PC-9 (cell line): Measurements from ENCODE around the gene TAF13. TPM values are rescaled to one million over a fixed set of nuclear protein-coding genes. Genes with fewer than 3 reads are reported as not detected.

Source experiments
- BruUV-seq: library from RNA; stranded (reverse); fragments of 400-500 nt; replicated peaks from 2 replicates; lab custom pipeline; 2021; lab: Mats Ljungman, UMichigan
- CTCF ChIA-PET: fragments of 300-600 bp; sonication (Branson Sonifier 250); formaldehyde crosslinking; loops from one replicate; lab custom pipeline; 2022; ENCODE audit warnings: antibody characterized with exemption; lab: Charles Lee
- POLR2A ChIA-PET: fragments of 300-600 bp; sonication (Branson Sonifier 250); formaldehyde crosslinking; loops from one replicate; lab custom pipeline; 2022; ENCODE audit warnings: antibody characterized with exemption; ENCODE audit not compliant: unreplicated experiment; lab: Charles Lee
- DNase-seq, 2 experiments: peaks; one replicate each; pipeline versions ENCODE4 v3.0.0 to v3.0.0-alpha.2; 2015 to 2022; ENCODE audit warnings: mixed read lengths in 1 of 2
- H2AFZ ChIP-seq: fragments of 200-600 bp; sonication (generic); 2 replicates; pipeline ENCODE4 v1.8.1; 2017; ENCODE audit warnings: antibody characterized with exemption
- H3F3A ChIP-seq: fragments of 200-600 bp; sonication (generic); 2 replicates; pipeline ENCODE4 v1.8.1; 2017; ENCODE audit warnings: antibody characterized with exemption, mild to moderate bottlenecking, low read depth; ENCODE audit not compliant: insufficient read depth
- H3K27ac ChIP-seq: fragments of 200-600 bp; sonication (generic); 2 replicates; pipeline ENCODE4 v1.6.1; 2016; ENCODE audit warnings: mixed run types
- H3K27me3 ChIP-seq: fragments of 200-600 bp; sonication (generic); 2 replicates; pipeline ENCODE4 v1.6.1; 2016; ENCODE audit warnings: low read depth, mixed run types; ENCODE audit not compliant: insufficient read depth
- H3K36me3 ChIP-seq: fragments of 200-600 bp; sonication (generic); 2 replicates; pipeline ENCODE4 v1.6.1; 2016; ENCODE audit warnings: low read depth, mixed run types
- H3K4me1 ChIP-seq: fragments of 200-600 bp; sonication (generic); replicated peaks from 2 replicates; pipeline ENCODE4 v1.6.1; 2016; ENCODE audit warnings: mixed run types; ENCODE audit not compliant: insufficient read depth
- H3K4me2 ChIP-seq: fragments of 200-600 bp; sonication (generic); 2 replicates; pipeline ENCODE4 v1.6.1; 2017; ENCODE audit warnings: mixed run types
- H3K4me3 ChIP-seq: fragments of 200-600 bp; sonication (generic); 2 replicates; pipeline ENCODE4 v1.6.1; 2016; ENCODE audit warnings: mixed run types
- H3K79me2 ChIP-seq: fragments of 200-600 bp; sonication (generic); 2 replicates; pipeline ENCODE4 v1.6.1; 2017; ENCODE audit warnings: low read depth, mixed run types
- H3K9me2 ChIP-seq: fragments of 200-600 bp; sonication (generic); 2 replicates; pipeline ENCODE4 v1.8.1; 2017; ENCODE audit warnings: mild to moderate bottlenecking; ENCODE audit not compliant: insufficient read depth
- H3K9me3 ChIP-seq: fragments of 200-600 bp; sonication (generic); 2 replicates; pipeline ENCODE4 v1.8.1; 2016; ENCODE audit warnings: low read depth; ENCODE audit not compliant: insufficient read depth
- H4K20me1 ChIP-seq: fragments of 200-600 bp; sonication (generic); 2 replicates; pipeline ENCODE4 v1.8.1; 2017; ENCODE audit not compliant: insufficient read depth
- CTCF ChIP-seq: fragments of 200-600 bp; sonication (generic); conservative IDR thresholded peaks from 2 replicates; pipeline ENCODE4 v1.6.1; 2017; ENCODE audit warnings: mixed run types, antibody characterized with exemption, mild to moderate bottlenecking, moderate library complexity
- EZH2 ChIP-seq: fragments of 200-600 bp; sonication (generic); IDR thresholded peaks from 2 replicates; pipeline ENCODE4 v1.8.0; 2017; ENCODE audit warnings: antibody characterized with exemption, low read depth
- intact Hi-C: fragments of 100-400 bp; cut with micrococcal nuclease; formaldehyde crosslinking; loops from one replicate; pipeline ENCODE4 v1.10.0; 2022; ENCODE audit not compliant: unreplicated experiment
- total RNA-seq: library from RNA; stranded (reverse); gene quantifications from 2 replicates; pipeline ENCODE4 v1.2.3, GENCODE V29; 2021

Gene TAF13
- total RNA-seq, 1 experiment from 2014 or later: 30.1 TPM

- peak; percentile 86 to 95 for DNase-seq
- Histone ChIP-seq H3K4me1 (peaks cover 25% of the 10 kb centered on the region), H3K9me3 (no peaks in the 10 kb centered on the region), H3K27ac (peak within 1 kb of the TSS; percentile 78), H3K9me2 (no peaks in the 10 kb centered on the region), H3F3A (peaks cover 34% of the 10 kb centered on the region), H2AFZ (peak within 1 kb of the TSS; percentile 90), H3K4me2 (peak within 1 kb of the TSS; percentile 88), H4K20me1 (no peaks in the 10 kb centered on the region), H3K79me2 (peaks cover 45% of the 10 kb centered on the region), H3K27me3 (no peaks in the 10 kb centered on the region), H3K36me3 (peaks cover 5% of the 10 kb centered on the region; the same call in 1 of the 2 replicates), H3K4me3 (peak within 1 kb of the TSS; percentile 74)
- TSS peak; percentile 85 for BruUV-seq
- intact Hi-C loops: loop anchor here (1.0 kb wide), 1 partner anchor 10 kb away; no protein-coding TSS in a partner anchor
- CTCF ChIA-PET: interaction anchor here (0.6 to 2.5 kb wide), 2 partner anchors 10 to 160 kb away, joined by 3 to 11 read pairs; no protein-coding TSS in a partner anchor
- POLR2A ChIA-PET: interaction anchor here (0.7 to 1.8 kb wide), 3 partner anchors 9 to 71 kb away, joined by 7 to 9 read pairs (median 7); partner anchors contain the start of gene TAF13
- TF ChIP-seq EZH2 (no peak), CTCF (no peak)
These were observed 14.6 kb upstream of the TAF13 start, which contains the start of gene TMEM167B for GRCh38 chr1:109090196-109091077. Gene TMEM167B (plus strand): TSS chr1:109090764. CDS start chr1:109090873, 109 bp downstream.

- BruUV-seq: no TSS peak
- Histone ChIP-seq H3K79me2 (peaks cover 43% of the 10 kb centered on the region), H3K4me2 (peak overlapping the region; percentile 88), H3K4me1 (peaks cover 21% of the 10 kb centered on the region), H3K27me3 (no peaks in the 10 kb centered on the region), H3K9me2 (no peaks in the 10 kb centered on the region), H3K9me3 (no peaks in the 10 kb centered on the region), H2AFZ (peak overlapping the region; percentile 90), H3K36me3 (peaks cover 4% of the 10 kb centered on the region; the same call in 1 of the 2 replicates), H3K4me3 (peak overlapping the region; percentile 74), H3K27ac (peak overlapping the region; percentile 78), H4K20me1 (no peaks in the 10 kb centered on the region), H3F3A (peaks cover 27% of the 10 kb centered on the region)
- no peak for TF ChIP-seq EZH2
- peak; percentile 89 for TF ChIP-seq CTCF
- CTCF ChIA-PET: interaction anchor here (0.5 to 2.5 kb wide), 4 partner anchors 10 to 124 kb away, joined by 3 to 11 read pairs (median 4); partner anchors contain the start of gene SARS1
- POLR2A ChIA-PET: interaction anchor here (0.6 to 1.8 kb wide), 2 partner anchors 10 kb away, joined by 3 to 9 read pairs; no protein-coding TSS in a partner anchor
- DNase-seq: peak; percentile 81 to 82
- intact Hi-C loops: loop anchor here (1.0 to 2.0 kb wide), 3 partner anchors 23 to 310 kb away; a partner anchor contains a TSS
These were observed 13.6 kb upstream of the TAF13 start for GRCh38 chr1:109089242-109090015.
